Stimulated activated CD8-positive, alpha-beta memory T cell treated with anti-CD3 and anti-CD28 coated beads, Interleukin-7, amount 100 ng/mL, for 24 hours (primary cell): ENCODE measurements around the gene SLC4A8.
A peak's percentile ranks its signal among the peaks of the same experiment; 100 is the strongest.

Source experiments
- DNase-seq: peaks from one replicate; pipeline ENCODE4 v3.0.0-alpha.2; 2020; ENCODE audit warnings: low read depth

The SLC4A8 gene

DNA sequence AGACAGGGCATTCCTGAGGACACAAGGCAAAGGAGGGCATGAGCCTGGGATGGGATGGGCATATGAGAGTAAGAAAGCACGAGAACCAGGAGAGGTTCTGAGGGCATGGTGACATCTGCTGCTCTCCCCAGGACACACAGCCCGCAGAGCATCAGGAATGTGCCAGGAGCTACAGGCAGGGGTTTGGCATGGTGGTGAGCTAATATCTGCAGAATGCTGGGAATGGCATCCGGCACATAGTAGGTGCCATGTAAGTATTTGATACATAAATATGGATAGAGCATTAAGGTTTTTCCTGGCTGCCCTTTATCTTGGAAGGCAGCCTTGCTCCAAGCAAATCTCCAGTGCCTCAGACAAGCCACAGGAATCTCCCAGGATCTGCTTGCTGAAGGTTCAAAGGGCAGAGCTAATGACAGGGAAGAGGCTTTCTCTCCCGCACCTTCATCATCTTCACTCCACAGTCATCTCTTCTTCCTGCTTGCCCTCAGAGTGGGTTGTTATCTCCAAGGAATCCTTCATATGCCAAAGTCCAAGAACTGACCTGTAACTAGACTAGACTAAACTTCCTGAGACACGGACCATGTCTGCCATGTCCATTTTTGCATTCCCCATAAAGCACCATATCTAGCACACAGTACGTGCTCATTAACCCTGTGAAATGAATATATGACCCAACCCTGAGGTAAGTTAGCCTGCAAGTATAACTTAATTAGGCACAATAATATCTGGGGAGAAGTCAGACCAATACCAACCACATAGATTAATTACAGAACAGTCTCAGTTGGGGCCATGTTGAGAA is 104.4 kb downstream of the SLC4A8 start:
- DNase-seq: no peak

DNA sequence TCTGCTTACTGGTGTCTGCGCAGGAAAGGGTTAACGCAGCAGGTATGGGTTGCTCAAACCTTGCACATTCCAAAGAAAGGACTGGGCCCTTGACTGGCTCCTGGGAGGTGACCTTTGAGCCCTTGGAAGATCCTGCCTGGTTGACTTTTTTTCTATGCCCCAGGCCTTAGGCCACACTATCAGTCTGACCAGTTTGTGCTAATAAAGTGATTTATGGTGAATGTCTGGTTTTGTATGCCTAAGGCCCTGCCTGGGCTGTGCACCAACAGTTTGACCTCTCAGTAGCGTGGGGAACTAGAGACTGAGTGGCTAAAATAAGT is 105.0 kb downstream of the SLC4A8 start:
- no peak for DNase-seq

DNA sequence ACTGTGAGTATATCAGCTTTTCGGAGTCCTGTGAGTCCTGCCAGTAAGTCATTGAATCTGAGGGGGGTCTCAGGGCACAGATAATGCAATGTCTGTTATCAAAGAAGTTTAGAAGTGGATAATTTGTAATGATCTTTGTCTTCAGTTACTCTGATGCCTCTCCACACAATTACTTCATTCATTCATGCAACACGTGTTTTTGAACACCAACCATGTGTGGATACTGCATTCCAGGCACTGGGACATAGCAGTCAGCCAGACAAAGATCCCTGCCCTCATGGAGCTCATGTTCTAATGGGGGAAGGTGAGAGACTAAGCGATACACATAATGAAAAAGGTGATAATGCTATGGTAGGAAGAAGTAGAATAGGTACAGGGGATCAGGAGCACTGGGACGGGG is 105.6 kb downstream of the SLC4A8 start:
- DNase-seq: no peak

DNA sequence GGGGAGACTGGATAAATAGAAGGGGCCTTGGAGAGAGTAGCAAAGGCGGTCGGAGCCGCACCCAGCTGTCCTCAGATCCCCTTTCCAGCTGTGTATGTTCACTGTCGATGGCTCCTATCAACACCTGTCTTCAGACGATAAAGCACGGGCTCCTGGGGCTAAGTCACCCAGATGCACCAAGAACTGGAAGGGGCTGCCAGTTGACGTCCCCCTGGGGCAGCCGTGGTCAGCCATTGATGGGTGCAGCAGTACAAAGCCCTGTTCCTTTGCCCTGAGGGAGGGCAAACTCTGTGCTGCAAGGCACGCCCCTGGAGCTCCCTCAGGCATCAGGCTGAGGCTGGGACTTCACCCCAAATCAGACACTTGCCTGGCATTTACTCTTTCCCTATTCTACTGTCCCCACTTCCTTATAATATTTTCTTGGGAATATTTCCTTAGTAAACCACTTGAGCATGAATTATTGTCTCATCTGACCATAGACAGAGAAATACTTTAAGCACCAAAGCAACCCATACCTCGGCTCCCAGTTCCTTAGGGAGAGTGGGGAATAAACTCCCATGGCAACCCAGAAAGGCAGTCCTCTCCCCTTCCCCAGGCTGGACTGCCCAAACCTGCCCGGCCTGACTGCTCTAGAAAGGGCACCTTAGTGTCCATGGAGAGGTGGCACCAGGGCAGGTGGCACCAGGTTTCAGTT is 106.8 kb downstream of the SLC4A8 start:
- no peak for DNase-seq

- DNase-seq: peak; percentile 58
Measured at GRCh38 chr12:51531978-51532497, 107.4 kb downstream of the SLC4A8 start.

DNA sequence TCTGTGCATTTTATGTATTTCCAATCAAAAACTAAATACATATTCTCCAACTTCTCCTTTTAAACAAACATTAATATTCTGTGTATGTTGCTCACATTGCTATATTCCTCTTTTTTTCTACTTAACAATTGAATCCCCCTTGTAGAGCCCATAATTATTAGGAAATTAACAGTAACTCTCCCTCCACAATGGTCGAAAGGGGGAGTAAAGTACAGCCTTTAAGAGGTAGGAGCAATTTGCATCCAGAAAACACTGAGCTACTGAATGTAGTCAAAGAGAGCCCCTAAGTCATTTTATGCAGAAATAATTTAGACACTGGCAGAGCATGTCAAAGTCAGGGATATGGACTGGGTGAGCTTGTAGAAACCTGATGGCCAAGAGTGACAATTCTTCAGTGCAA is 109.2 kb downstream of the SLC4A8 start:
- DNase-seq: no peak

DNA sequence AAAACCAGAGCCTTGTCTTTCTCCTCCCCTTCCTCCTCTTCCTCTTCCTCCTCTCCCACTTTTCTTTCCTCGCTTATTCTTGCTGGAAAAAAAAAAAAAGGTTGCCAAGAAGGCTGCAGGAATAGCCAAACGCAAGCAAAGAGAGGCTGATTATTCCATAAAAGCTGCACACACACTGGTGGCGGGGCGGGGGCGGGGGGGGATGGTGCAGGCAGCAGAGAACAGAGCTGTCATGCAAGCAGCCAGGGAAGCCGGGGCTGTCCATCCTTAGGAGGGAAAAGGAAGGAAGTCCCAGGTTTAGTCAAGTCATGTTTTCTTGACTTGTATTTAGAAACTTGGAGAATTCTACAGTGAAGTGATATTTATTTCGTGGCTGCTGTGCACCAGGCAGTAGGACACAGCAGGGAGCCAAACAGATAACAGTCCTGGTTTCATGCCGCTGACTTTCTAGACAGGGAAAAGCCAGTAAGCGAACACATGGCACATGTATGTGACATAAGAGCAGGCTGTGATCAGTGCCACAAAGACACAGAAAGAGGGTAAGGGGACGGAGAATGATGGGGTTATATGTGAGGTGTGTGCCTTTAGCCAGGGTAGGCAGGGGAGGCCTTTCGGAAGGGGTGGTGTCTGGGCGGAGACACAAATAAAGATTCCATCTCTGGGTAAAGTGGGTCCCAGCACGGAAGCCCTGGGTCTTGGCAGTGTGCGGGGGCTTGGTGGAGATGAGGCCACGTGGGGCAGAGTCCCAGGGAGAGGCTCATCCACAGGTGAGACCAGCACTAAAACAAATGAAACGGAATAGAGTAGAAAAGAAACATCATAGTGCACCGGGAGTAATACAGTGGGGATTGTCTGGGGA is 109.8 kb downstream of the SLC4A8 start:
- no peak for DNase-seq

DNA sequence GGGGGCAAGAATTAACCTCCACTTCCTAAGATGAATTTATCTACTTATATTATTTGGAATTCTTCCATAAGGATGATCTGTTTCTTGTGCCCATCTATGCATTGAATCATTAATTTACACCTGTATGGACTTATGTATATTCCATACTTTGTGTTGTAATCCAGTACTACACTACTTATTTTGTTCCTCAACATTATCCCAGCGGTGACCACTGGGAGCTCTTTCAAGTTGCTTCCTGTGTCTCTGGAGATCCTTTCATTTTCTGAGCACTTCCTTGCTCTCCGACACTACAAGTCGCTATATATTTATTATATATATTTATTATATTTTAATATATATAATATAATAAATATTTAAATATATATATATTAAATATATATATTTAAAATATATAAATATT is 111.5 kb downstream of the SLC4A8 start:
- no peak for DNase-seq

GRCh38 chr12:51538149-51538548 is 113.5 kb downstream of the SLC4A8 start:
- DNase-seq: no peak

- no peak for DNase-seq
Measured at GRCh38 chr12:51538599-51538998, 114.0 kb downstream of the SLC4A8 start.

- no peak for DNase-seq
Measured at GRCh38 chr12:51540996-51541395, 116.4 kb downstream of the SLC4A8 start.

GRCh38 chr12:51546097-51546496 is 121.5 kb downstream of the SLC4A8 start:
- no peak for DNase-seq

GRCh38 chr12:51547606-51548005 is 123.0 kb downstream of the SLC4A8 start:
- no peak for DNase-seq

DNA sequence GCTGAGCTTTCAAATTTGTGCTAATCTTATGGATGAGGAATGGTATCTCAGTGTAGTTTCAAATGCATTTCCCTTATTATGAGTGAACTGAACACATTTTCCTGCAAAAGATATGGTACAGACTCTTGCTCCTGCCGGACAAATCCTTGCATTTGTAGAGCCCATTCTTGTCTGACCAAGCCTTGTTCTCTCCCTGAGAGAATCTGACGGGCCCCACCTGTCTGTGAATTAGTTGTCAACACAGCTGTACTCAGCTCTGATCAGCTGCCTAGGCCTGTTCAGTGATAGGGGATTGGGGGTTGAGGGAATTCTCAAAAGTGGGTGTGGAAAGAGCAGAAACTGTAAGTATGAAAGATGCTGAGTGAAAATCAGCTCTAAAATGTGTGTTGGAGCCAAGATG is 123.6 kb downstream of the SLC4A8 start:
- DNase-seq: no peak

DNA sequence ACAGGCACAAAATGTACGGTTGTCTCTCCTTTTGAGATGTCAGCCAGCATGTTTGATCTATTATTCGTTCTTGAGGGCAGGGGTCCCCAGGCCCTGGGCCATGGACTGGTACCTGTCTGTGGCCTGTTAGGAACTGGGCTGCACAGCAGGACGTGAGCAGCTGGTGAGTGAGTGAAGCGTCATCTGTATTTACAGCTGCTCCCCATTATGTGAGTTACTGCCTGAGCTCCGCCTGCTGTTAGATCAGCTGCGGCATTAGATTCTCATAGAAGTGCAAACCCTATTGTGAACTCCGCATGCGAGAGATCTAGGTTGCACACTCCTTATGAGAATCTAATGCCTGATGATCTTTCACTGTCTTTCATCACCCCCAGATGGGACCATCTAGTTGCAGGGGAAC is 125.0 kb downstream of the SLC4A8 start:
- DNase-seq: no peak
